ENCODE data around the gene ZNF710.
"Not testable (repeated sequence)": the region's sequence is repeated elsewhere in the genome, so short reads cannot be mapped to it uniquely, and the experiment has no call there.

The ZNF710 gene

DNA sequence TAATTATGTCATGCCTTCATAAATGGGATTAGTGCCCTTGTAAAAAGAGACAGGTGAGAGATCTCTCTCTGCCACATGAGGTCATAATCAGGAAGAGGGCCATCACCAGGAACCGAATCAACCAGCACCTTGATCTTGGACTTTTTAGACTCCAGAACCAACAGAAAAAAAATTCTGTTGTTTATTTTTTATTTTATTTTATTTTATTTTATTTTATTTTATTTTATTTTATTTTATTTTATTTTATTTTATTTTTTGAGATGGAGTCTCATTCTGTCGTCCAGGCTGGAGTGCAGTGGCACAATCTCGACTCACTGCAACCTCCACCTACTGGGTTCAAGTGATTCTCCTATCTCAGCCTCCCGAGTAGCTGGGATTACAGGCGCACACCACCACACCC is 106.9 kb downstream of the ZNF710 start:
- DNase-seq, result not testable (repeated sequence)

DNA sequence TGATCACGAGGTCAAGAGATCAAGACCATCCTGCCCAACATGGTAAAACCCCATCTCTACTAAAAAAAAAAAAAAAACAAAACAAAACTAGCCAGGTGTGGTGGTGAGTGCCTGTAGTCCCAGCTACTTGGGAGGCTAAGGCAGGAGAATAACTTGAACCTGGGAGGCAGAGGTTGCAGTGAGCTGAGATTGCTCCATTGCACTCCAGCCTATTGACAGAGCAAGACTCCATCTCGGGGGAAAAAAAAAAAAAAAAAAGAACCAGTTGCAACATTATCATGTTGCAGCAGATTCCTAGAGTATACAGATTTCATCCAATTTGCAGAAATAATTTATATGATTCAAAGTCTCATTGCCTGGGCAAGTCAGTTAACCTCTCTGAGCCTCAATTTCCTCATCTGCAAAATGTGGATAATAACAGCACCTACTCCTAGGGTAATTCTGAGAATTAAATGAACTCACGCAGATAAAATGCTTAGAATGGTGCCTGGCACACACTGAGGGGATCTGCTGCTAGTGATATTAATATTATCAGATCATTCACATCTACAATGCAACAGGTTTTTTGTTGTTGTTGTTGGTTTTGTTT is 108.1 kb downstream of the ZNF710 start:
- DNase-seq, result not testable (repeated sequence)

DNA sequence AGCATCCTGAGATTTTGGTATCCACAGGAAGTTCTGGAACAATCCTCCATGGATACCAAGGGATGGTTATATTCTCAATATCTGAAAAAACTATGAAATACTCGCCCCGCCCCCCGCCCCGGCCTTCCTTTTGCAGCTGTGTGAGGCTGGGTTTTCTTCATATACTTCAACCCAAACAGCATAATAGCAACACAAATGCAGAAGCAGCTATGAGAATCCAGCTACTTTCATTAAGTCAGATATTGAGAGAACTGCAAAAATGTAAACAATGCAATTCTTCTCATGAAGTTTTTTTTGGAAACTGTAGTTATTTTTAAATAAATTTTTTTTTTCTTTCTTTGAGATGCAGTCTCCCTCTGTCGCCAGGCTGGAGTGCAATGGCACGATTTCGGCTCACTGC is 112.0 kb downstream of the ZNF710 start:
- no peak for DNase-seq

DNA sequence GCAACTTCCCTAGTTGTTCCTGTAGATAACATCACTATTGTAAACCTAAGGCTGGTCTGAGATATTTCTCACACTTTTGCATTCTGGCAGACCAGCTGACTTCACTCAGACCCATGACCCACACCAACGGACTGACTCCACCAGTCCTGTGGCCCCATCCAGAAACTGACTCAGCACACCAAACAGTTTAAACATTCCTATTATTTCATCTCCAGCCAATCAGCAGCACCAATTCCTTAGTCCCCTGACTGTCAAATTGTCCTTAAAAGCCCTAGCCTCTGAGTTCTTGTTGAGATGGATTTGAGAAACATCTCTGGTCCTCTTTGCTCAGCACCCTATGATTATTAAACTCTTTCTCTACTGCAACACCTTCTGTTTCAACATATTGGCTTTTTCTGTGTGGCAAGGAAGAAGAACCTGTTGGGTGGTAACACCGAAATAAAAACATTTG is 113.4 kb downstream of the ZNF710 start:
- no peak for DNase-seq

DNA sequence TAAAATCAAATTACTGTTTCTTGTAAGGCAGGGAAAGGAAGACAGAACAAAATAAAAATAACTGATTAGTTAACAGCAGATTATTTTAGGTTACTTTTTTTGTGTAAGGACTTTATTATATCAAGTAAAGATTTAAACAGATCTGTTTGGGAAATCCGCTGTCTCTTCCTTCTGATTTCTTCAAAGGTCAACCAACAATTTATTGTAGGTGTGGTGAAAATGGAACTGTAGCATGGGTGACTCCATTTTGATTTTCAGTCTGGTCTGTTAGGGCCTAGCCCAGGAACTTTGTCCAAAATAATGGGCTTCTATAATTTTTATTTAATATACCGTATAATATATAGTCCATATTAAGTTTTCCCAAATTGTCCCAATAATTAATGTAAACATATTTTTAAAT is 114.7 kb downstream of the ZNF710 start:
- no peak for DNase-seq

DNA sequence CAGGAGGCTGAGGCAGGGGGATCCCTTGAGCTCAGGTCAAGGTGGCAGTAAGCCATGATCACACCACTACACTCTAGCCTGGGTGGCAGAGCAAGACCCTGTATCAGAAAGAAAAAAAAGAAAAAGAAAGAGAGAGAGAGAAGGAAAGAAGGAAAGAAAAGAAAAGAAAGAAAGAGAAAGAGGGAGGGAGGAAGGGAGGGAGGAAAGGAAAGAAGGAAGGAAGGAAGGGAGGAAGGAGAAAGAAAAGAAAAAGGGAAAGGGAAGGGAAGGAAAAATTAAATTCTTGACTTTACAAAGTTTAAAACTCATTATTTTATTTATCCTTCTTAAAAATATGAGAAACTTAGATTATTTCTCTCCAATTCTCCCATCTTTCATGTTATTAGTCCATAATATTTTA is 118.2 kb downstream of the ZNF710 start:
- no peak for DNase-seq

DNA sequence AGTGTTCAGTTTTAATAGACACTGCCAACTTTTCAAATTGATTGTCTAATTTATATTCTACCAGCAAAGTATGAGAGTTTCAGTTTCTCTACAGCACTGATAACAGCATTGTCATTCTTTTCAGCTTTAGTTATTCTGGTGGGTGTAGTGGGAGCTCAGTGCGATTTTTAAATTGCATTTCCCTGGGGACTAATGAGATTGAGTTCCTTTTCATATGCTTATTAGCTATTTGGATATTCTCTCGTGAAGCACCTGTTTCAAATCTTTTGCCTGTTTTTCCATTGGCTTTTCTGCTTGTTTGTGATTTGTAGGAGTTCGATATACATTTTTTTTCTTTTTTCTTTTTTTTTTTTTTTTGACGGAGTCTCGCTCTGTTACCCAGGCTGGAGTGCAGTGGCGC is 120.0 kb downstream of the ZNF710 start:
- no peak for DNase-seq

DNA sequence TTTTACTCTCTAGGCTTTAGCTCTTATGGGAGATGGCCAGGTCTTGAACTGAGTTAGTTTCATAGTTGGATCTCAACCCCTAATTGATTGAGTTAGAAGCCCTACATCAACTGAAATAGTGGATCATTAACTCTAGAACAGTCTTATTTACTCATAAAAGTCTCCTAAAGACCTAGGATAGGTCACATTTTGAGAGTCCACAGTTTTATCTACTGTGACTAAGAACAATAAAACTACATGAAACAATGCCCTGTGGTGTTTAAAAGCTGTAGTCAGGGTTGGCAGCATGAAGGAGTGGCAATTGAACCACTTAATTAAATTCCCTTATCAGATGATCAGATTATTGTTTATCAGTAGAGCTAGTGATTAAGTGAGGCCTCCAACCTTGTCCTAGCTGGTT is 123.4 kb downstream of the ZNF710 start:
- no peak for DNase-seq

DNA sequence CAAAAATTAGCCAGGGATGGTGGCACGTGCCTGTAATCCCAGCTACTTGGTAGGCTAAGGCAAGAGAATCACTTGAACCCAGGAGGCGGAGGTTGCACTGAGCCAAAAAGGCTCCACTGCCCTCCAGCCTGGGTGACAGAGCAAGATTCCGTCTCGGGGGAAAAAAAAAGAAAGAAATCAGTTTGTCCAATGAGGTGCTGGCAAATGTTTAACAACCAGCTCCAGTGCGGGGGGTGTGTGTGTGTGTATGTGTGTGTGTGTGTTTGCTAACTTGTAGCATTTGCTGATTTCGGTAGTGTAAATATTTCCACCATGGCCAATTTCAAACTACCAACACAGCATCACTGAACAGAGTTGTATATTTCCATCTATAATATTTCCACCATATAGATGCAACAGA is 124.9 kb downstream of the ZNF710 start:
- no peak for DNase-seq

DNA sequence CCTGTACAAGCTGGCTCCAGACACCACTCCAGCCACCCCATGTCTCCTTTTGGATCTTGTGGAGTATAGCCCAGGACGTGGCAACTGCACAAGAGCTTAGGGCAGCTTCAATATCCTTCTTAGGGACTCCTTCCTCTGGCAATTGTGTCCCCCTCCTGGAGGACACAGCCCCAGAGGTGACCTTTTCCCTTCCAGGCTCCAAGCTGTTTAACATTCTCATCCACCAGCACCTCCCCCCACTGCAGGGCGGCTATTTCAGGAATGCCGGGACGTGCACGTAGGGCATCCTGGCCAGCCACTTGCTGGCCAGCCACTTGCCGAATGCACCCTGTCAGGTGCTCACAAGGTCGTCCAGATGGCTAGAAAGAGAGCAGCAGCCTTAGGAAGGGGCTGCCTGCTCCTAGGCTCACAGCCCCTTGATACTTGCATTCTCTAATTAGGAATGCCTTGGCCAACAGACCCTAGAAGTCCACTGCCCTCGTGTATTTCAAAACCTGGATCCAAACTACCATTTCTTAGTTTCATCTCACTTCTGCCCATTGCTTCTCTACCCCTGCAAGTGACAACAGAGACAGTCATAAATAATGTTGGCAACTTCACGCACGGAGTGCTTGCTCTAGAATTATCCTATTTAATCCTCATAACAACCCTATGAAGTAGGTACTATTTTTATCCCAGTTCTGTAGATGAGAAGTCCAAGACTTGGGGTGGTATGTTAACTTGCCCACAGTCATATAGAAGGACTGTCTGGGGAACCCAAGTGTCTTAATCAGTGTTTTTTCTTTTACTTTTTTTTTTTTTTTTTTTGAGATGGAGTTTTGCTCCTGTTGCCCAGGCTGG is 125.7 kb downstream of the ZNF710 start:
- DNase-seq, result no peak

DNA sequence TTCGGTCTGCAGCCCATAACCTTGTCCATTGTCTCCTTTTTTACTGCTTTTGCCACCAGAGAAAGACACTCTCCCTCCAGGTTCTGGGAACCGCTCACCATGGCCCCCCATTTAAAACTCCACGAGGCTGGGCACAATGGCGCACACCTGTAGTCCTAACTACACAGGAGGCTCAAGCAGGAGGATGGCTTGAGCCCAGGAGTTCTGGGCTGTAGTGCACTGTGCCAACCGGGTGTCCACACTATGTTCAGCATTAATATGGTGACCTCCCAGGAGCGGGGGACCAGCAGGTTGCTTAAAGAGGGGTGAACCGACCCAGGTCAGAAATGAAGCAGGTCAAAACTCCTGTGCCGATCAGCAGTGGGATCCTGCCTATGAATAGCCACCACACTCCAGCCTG is 129.2 kb downstream of the ZNF710 start:
- DNase-seq, result no peak
